Peyer's patch (tissue), 4 donors: ENCODE results near the gene KCNMA1. TPM values are rescaled to one million over a fixed set of nuclear protein-coding genes. Genes with fewer than 3 reads are reported as not detected.

Source experiments
- DNase-seq, 3 donors: peaks; one replicate each; pipeline ENCODE4 v3.0.0-alpha.2; 2017 to 2019
- H3K27ac ChIP-seq, 4 donors: fragments of 200-600 bp; sonication (generic); one replicate each; pipeline ENCODE4 v1.5.1; 2016 to 2019
- H3K27me3 ChIP-seq, 2 donors: fragments of 200-600 bp; sonication (generic); one replicate each; pipeline ENCODE4 v1.5.1; 2019
- H3K36me3 ChIP-seq, 3 donors: fragments of 200-600 bp; sonication (generic); one replicate each; pipeline ENCODE4 v1.5.1; 2016 to 2019
- H3K4me1 ChIP-seq, 4 donors: fragments of 200-600 bp; sonication (generic); one replicate each; pipeline ENCODE4 v1.5.1; 2016 to 2019
- H3K4me3 ChIP-seq, 4 donors: fragments of 200-600 bp; sonication (generic); 1 replicate in 3 of 4; 2 replicates in 1 of 4; pipeline ENCODE4 v1.5.1; 2016 to 2019; ENCODE audit warnings: mild to moderate bottlenecking in 1 of 4
- H3K9me3 ChIP-seq, 4 donors: fragments of 200-600 bp; sonication (generic); one replicate each; pipeline ENCODE4 v1.5.1; 2016 to 2019; ENCODE audit warnings: mild to moderate bottlenecking in 1 of 4
- CTCF ChIP-seq, 6 experiments: fragments of 450-650 bp in 4 of 6; fragments of 200-600 bp in 2 of 6; sonication (generic) in 1 of 6; IDR thresholded peaks; one replicate each; pipeline ENCODE4 v1.5.1; 2017 to 2019; ENCODE audit warnings: antibody characterized with exemption in 6 of 6, mild to moderate bottlenecking in 3 of 6, moderate library complexity in 1 of 6
- POLR2A ChIP-seq, 2 donors: fragments of 450-650 bp; IDR thresholded peaks; one replicate each; pipeline ENCODE4 v1.5.1; 2017; ENCODE audit warnings: antibody characterized with exemption in 2 of 2, mild to moderate bottlenecking in 2 of 2, moderate library complexity in 2 of 2
- total RNA-seq, 4 donors: library from RNA; depleted of rRNA; stranded (reverse); fragments of >200 nt; gene quantifications; one replicate each; pipeline ENCODE4 v1.1.0, GENCODE V29; 2016

Gene KCNMA1
- total RNA-seq, 4 donors from 2014 or later = 17.8 to 29.1 (median 23.9) TPM

GRCh38 chr10:77334501-77334900 lies 303.1 kb downstream of the KCNMA1 start:
- H3K36me3 ChIP-seq = no peaks in the 10 kb centered on the region
- TF ChIP-seq POLR2A (IDR thresholded peaks at IDR 0.05) (no peak), CTCF (IDR thresholded peaks at IDR 0.05) (no peak)
- DNase-seq = no peak
- H3K4me3 ChIP-seq = no peak overlapping the region
- H3K4me1 ChIP-seq = no peaks in the 10 kb centered on the region
- H3K27ac ChIP-seq = no peak overlapping the region
- no peaks in the 10 kb centered on the region for H3K9me3 ChIP-seq
- H3K27me3 ChIP-seq = no peaks in the 10 kb centered on the region

GRCh38 chr10:77333610-77334340 lies 303.8 kb downstream of the KCNMA1 start:
- no peak for TF ChIP-seq CTCF (IDR thresholded peaks at IDR 0.05)
- TF ChIP-seq POLR2A (IDR thresholded peaks at IDR 0.05) = no peak
- H3K4me1 ChIP-seq = no peaks in the 10 kb centered on the region
- DNase-seq = no peak

GRCh38 chr10:77332256-77332655 lies 305.4 kb downstream of the KCNMA1 start:
- no peaks in the 10 kb centered on the region for H3K4me1 ChIP-seq
- no peak for DNase-seq
- TF ChIP-seq POLR2A (IDR thresholded peaks at IDR 0.05) = no peak
- TF ChIP-seq CTCF (IDR thresholded peaks at IDR 0.05) = no peak
- no peak overlapping the region for H3K4me3 ChIP-seq
- H3K36me3 ChIP-seq = no peaks in the 10 kb centered on the region
- no peaks in the 10 kb centered on the region for H3K9me3 ChIP-seq
- H3K27me3 ChIP-seq = no peaks in the 10 kb centered on the region
- H3K27ac ChIP-seq = no peak overlapping the region

More at GRCh38 chr10:77333610-77334340, 303.8 kb downstream of the KCNMA1 start:
- no peaks in the 10 kb centered on the region for H3K36me3 ChIP-seq
- H3K27me3 ChIP-seq = no peaks in the 10 kb centered on the region
- H3K9me3 ChIP-seq = no peaks in the 10 kb centered on the region
- H3K4me3 ChIP-seq = no peak overlapping the region
- H3K27ac ChIP-seq = no peak overlapping the region

GRCh38 chr10:77328272-77328816 lies 309.3 kb downstream of the KCNMA1 start:
- DNase-seq = no peak

GRCh38 chr10:77325233-77325537 lies 312.4 kb downstream of the KCNMA1 start:
- Histone ChIP-seq H3K4me1 (no peaks in the 10 kb centered on the region), H3K27me3 (no peaks in the 10 kb centered on the region), H3K9me3 (no peaks in the 10 kb centered on the region), H3K27ac (no peak overlapping the region), H3K36me3 (no peaks in the 10 kb centered on the region), H3K4me3 (no peak overlapping the region)
- no peak for DNase-seq
- TF ChIP-seq CTCF (IDR thresholded peaks at IDR 0.05) (no peak), POLR2A (IDR thresholded peaks at IDR 0.05) (no peak)

More at GRCh38 chr10:77328272-77328816, 309.3 kb downstream of the KCNMA1 start:
- Histone ChIP-seq H3K9me3 (no peaks in the 10 kb centered on the region), H3K27ac (no peak overlapping the region), H3K27me3 (no peaks in the 10 kb centered on the region), H3K36me3 (no peaks in the 10 kb centered on the region), H3K4me1 (no peaks in the 10 kb centered on the region), H3K4me3 (no peak overlapping the region)
- TF ChIP-seq POLR2A (IDR thresholded peaks at IDR 0.05) = no peak
- TF ChIP-seq CTCF (IDR thresholded peaks at IDR 0.05) = no peak
